WTC11 (cell line): ENCODE results near the gene ZNF740. TPM values are rescaled to one million over a fixed set of nuclear protein-coding genes. Genes with fewer than 3 reads are reported as not detected.
"Not testable (repeated sequence)": the region's sequence is repeated elsewhere in the genome, so short reads cannot be mapped to it uniquely, and the experiment has no call there.

ENCODE experiments used
- ATAC-seq: fragments of 200-7000 bp; cut with Tn5 transposase; 2 replicates; pipeline ENCODE4 v1.10.0; 2021; ENCODE audit warnings: mild to moderate bottlenecking, moderate library complexity
- CTCF ChIA-PET: fragments of 300-600 bp; sonication (Branson Sonifier 250); formaldehyde crosslinking; loops from one replicate; lab custom pipeline; 2021; ENCODE audit warnings: antibody characterized with exemption; lab: Charles Lee
- POLR2A ChIA-PET: fragments of 350-600 bp; sonication (Branson Sonifier 250); formaldehyde crosslinking; loops from one replicate; lab custom pipeline; 2021; ENCODE audit warnings: antibody characterized with exemption; lab: Charles Lee
- DNase-seq: peaks from one replicate; pipeline ENCODE4 v3.0.0; 2021; ENCODE audit warnings: low spot score
- H3K27ac Mint-ChIP-seq: 2 replicates; pipeline ENCODE4 v1.8.0; 2021; ENCODE audit warnings: mixed read lengths
- H3K27me3 Mint-ChIP-seq: 2 replicates; pipeline ENCODE4 v1.8.0; 2021; ENCODE audit warnings: low read depth, mild to moderate bottlenecking, moderate library complexity, mixed read lengths
- H3K36me3 Mint-ChIP-seq: 2 replicates; pipeline ENCODE4 v1.8.0; 2021; ENCODE audit warnings: mixed read lengths
- H3K4me1 Mint-ChIP-seq: 2 replicates; pipeline ENCODE4 v1.8.0; 2022; ENCODE audit warnings: mixed read lengths
- H3K4me3 Mint-ChIP-seq: 2 replicates; pipeline ENCODE4 v1.8.0; 2021; ENCODE audit warnings: mild to moderate bottlenecking, moderate library complexity, mixed read lengths
- H3K9me3 Mint-ChIP-seq: 2 replicates; pipeline ENCODE4 v1.8.0; 2021; ENCODE audit warnings: mixed read lengths
- ARID4B ChIP-seq: sonication (generic); formaldehyde crosslinking; IDR thresholded peaks from 2 replicates; pipeline ENCODE4 v1.8.0; 2023; ENCODE audit warnings: missing genetic modification reagents, mild to moderate bottlenecking, borderline replicate concordance
- ATF1 ChIP-seq: sonication (generic); formaldehyde crosslinking; IDR thresholded peaks from 2 replicates; pipeline ENCODE4 v1.8.1; 2023; ENCODE audit warnings: mild to moderate bottlenecking, moderate library complexity, missing genetic modification reagents
- ESRRA ChIP-seq: sonication (generic); formaldehyde crosslinking; IDR thresholded peaks from 2 replicates; pipeline ENCODE4 v1.8.1; 2022; ENCODE audit warnings: mild to moderate bottlenecking, missing genetic modification reagents, borderline replicate concordance
- ETV6 ChIP-seq: sonication (generic); formaldehyde crosslinking; IDR thresholded peaks from 2 replicates; pipeline ENCODE4 v1.8.1; 2022; ENCODE audit warnings: mild to moderate bottlenecking, missing genetic modification reagents
- FOXP1 ChIP-seq: sonication (generic); formaldehyde crosslinking; IDR thresholded peaks from 2 replicates; pipeline ENCODE4 v1.8.0; 2022; ENCODE audit warnings: missing genetic modification reagents, mild to moderate bottlenecking, moderate library complexity, borderline replicate concordance
- IRF2 ChIP-seq: sonication (generic); formaldehyde crosslinking; IDR thresholded peaks from 2 replicates; pipeline ENCODE4 v1.8.0; 2022; ENCODE audit warnings: low read depth, missing genetic modification reagents, borderline replicate concordance
- NFATC4 ChIP-seq: fragments of 250-450 bp; sonication (Bioruptor Pico); IDR thresholded peaks from 2 replicates; pipeline ENCODE4 v1.9.0; 2021; ENCODE audit warnings: mild to moderate bottlenecking
- NR1H2 ChIP-seq: sonication (generic); formaldehyde crosslinking; IDR thresholded peaks from 2 replicates; pipeline ENCODE4 v1.9.0; 2021; ENCODE audit warnings: mild to moderate bottlenecking, moderate library complexity, missing genetic modification reagents
- SMAD3 ChIP-seq: sonication (generic); formaldehyde crosslinking; IDR thresholded peaks from 2 replicates; pipeline ENCODE4 v1.8.0; 2022; ENCODE audit warnings: missing genetic modification reagents, mild to moderate bottlenecking, borderline replicate concordance
- SMAD4 ChIP-seq: sonication (generic); formaldehyde crosslinking; IDR thresholded peaks from 2 replicates; pipeline ENCODE4 v1.8.0; 2022; ENCODE audit warnings: mild to moderate bottlenecking, missing genetic modification reagents
- SP1 ChIP-seq: sonication (generic); formaldehyde crosslinking; conservative IDR thresholded peaks from 2 replicates; pipeline ENCODE4 v1.8.1; 2022; ENCODE audit warnings: missing genetic modification reagents
- TEAD4 ChIP-seq: sonication (generic); formaldehyde crosslinking; IDR thresholded peaks from 2 replicates; pipeline ENCODE4 v1.8.0; 2022; ENCODE audit warnings: mild to moderate bottlenecking, missing genetic modification reagents
- USF2 ChIP-seq: sonication (generic); formaldehyde crosslinking; IDR thresholded peaks from 2 replicates; pipeline ENCODE4 v1.8.1; 2023; ENCODE audit warnings: mild to moderate bottlenecking, missing genetic modification reagents, moderate library complexity
- ZBTB43 ChIP-seq: sonication (generic); formaldehyde crosslinking; IDR thresholded peaks from 2 replicates; pipeline ENCODE4 v1.8.1; 2023; ENCODE audit warnings: mild to moderate bottlenecking, missing genetic modification reagents
- ZMAT4 ChIP-seq: fragments of 250-450 bp; sonication (Bioruptor Pico); IDR thresholded peaks from 2 replicates; pipeline ENCODE4 v1.9.0; 2021; ENCODE audit warnings: mild to moderate bottlenecking
- ZNF423 ChIP-seq: fragments of 250-450 bp; sonication (Bioruptor Pico); IDR thresholded peaks from 2 replicates; pipeline ENCODE4 v2.1.2; 2022; ENCODE audit warnings: mild to moderate bottlenecking, moderate library complexity
- ZNF512 ChIP-seq: sonication (generic); formaldehyde crosslinking; IDR thresholded peaks from 2 replicates; pipeline ENCODE4 v1.8.1; 2022; ENCODE audit warnings: missing genetic modification reagents, borderline replicate concordance
- ZSCAN18 ChIP-seq: fragments of 250-450 bp; sonication (Bioruptor Pico); IDR thresholded peaks from 2 replicates; pipeline ENCODE4 v2.1.2; 2022; ENCODE audit warnings: mild to moderate bottlenecking, moderate library complexity
- total RNA-seq: library from RNA; stranded (reverse); gene quantifications from 3 replicates; pipeline ENCODE4 v1.2.3, GENCODE V29; 2021

Gene ZNF740
- total RNA-seq, 1 experiment from 2014 or later: 26.6 TPM

GRCh38 chr12:53161119-53161911, 19.2 kb upstream of the ZNF740 start:
- ChIA-PET POLR2A (no interaction called here), CTCF (interaction anchor here (0.5 to 5.7 kb wide), 17 partner anchors 11 to 496 kb away, joined by 3 to 106 read pairs (median 28); partner anchors contain the start of genes AAAS, CSAD, ESPL1 and IGFBP6)
- DNase-seq: no peak
- no peaks in the 10 kb centered on the region for H3K36me3 Mint-ChIP-seq
- H3K27me3 Mint-ChIP-seq: peaks cover 73% of the 10 kb centered on the region
- peaks cover 5% of the 10 kb centered on the region for H3K4me1 Mint-ChIP-seq
- TF ChIP-seq ARID4B (no peak), FOXP1 (CRISPR knock-in tag) (no peak), SMAD4 (no peak), ZNF423 (CRISPR knock-in tag) (no peak), ZSCAN18 (no peak), TEAD4 (no peak), NR1H2 (CRISPR knock-in tag) (no peak), IRF2 (CRISPR knock-in tag) (no peak), ESRRA (CRISPR knock-in tag) (no peak)
- H3K9me3 Mint-ChIP-seq: no peaks in the 10 kb centered on the region
- ATAC-seq: no peak
- H3K4me3 Mint-ChIP-seq: no peak overlapping the region
- H3K27ac Mint-ChIP-seq: no peak overlapping the region

GRCh38 chr12:53163008-53163407, 17.5 kb upstream of the ZNF740 start:
- CTCF ChIA-PET: interaction anchor here (0.7 kb wide), 1 partner anchor 242 kb away, joined by 3 read pairs; no protein-coding TSS in a partner anchor
- DNase-seq, H3K9me3 Mint-ChIP-seq, ATAC-seq, POLR2A ChIA-PET, H3K27ac Mint-ChIP-seq, H3K4me3 Mint-ChIP-seq, H3K4me1 Mint-ChIP-seq, H3K36me3 Mint-ChIP-seq: not testable (repeated sequence)
- peaks cover 90% of the 10 kb centered on the region for H3K27me3 Mint-ChIP-seq

- peaks cover 85% of the 10 kb centered on the region for H3K27me3 Mint-ChIP-seq
- no peaks in the 10 kb centered on the region for H3K36me3 Mint-ChIP-seq
- DNase-seq (no peak), ATAC-seq (no peak)
- 0 out of 2 replicates have a peak, but pooled peaks cover 5% of the 10 kb centered on the region for H3K4me1 Mint-ChIP-seq
- no peak overlapping the region for H3K27ac Mint-ChIP-seq
- ChIA-PET POLR2A (no interaction called here), CTCF (interaction anchor here (1.4 kb wide), 1 partner anchor 31 kb away, joined by 4 read pairs; no protein-coding TSS in a partner anchor)
- H3K4me3 Mint-ChIP-seq: no peak overlapping the region
- no peaks in the 10 kb centered on the region for H3K9me3 Mint-ChIP-seq
- TF ChIP-seq ETV6 (CRISPR knock-in tag) (no peak), ATF1 (CRISPR knock-in tag) (no peak), FOXP1 (CRISPR knock-in tag) (no peak), IRF2 (CRISPR knock-in tag) (no peak), ZMAT4 (CRISPR knock-in tag) (no peak), SP1 (CRISPR knock-in tag) (no peak), USF2 (CRISPR knock-in tag) (no peak), NFATC4 (CRISPR knock-in tag) (no peak), SMAD3 (CRISPR knock-in tag) (no peak), ZSCAN18 (no peak), ZBTB43 (no peak), ZNF512 (no peak)
Observed at GRCh38 chr12:53166837-53167236, 13.7 kb upstream of the ZNF740 start.
